Activated CD4-positive, CD25-positive, alpha-beta regulatory T cell treated with anti-CD3 and anti-CD28 coated beads, Interleukin-2, amount 50 U/mL, for 16 hours (primary cell): ENCODE measurements around the gene IFITM2.
"Not testable (repeated sequence)": the region's sequence is repeated elsewhere in the genome, so short reads cannot be mapped to it uniquely, and the experiment has no call there.

Experiments
- DNase-seq: peaks from one replicate; pipeline ENCODE4 v3.0.0-alpha.2; 2020; ENCODE audit warnings: low read depth, low spot score

IFITM2 gene

DNA sequence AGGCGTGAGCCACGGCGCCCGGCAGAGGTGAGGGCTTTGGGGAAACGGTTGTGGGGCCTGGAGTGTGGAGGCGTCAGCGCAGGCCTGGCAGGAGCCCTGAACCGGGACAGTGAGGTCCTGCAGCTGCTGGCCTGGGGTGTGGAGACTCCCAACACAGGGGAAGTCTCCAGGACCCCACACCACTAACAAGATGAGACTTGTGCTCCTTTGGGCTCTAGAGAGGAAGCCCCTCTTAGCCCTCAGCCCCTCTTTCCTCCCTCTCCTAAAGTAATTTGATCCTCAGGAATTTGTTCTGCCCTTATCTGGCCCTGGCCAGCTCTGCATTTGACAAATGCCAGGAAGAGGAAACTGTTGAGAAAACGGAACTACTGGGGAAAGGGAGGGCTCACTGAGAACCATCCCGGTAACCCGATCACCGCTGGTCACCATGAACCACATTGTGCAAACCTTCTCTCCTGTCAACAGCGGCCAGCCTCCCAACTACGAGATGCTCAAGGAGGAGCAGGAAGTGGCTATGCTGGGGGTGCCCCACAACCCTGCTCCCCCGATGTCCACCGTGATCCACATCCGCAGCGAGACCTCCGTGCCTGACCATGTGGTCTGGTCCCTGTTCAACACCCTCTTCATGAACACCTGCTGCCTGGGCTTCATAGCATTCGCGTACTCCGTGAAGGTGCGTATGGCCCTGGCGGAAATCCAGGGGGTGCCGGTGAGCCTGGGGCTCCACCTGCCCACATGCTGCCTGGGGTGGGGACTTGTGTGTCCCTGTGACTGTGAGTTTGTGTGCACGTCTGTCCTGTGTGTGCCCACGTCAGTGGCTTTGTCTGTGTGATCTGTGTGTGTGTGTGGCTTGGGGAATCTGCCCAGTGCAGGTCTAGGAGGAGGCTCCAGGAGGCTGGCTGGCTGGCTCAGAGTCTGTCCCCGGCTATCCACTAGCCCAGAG is at the start of gene IFITM2:
TSS of gene IFITM2 (plus strand) at position 51 of the 943 bp plus-strand sequence. CDS start at position 428, 377 bp downstream.
- DNase-seq = not testable (repeated sequence)

DNA sequence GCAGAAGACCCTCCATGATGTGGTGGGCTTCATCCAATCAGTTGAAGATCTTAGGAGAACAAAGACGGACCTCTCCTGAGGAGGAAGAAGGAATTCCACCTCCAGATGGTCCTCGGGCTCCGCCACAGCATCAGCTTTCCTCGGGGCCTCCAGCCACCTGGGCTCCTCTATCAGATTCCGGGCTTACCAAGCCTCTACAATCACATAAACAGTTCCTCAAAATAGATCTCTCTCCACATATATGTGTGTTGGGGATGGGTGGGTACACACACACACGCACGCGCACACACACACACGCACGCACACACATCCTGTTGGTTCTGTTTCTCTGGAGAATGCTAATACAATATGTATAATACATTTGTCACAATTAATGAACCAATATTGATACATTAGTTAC is 48.2 kb upstream of the IFITM2 start:
- DNase-seq = no peak

- no peak for DNase-seq
Measured at GRCh38 chr11:261624-262023, 46.0 kb upstream of the IFITM2 start.

DNA sequence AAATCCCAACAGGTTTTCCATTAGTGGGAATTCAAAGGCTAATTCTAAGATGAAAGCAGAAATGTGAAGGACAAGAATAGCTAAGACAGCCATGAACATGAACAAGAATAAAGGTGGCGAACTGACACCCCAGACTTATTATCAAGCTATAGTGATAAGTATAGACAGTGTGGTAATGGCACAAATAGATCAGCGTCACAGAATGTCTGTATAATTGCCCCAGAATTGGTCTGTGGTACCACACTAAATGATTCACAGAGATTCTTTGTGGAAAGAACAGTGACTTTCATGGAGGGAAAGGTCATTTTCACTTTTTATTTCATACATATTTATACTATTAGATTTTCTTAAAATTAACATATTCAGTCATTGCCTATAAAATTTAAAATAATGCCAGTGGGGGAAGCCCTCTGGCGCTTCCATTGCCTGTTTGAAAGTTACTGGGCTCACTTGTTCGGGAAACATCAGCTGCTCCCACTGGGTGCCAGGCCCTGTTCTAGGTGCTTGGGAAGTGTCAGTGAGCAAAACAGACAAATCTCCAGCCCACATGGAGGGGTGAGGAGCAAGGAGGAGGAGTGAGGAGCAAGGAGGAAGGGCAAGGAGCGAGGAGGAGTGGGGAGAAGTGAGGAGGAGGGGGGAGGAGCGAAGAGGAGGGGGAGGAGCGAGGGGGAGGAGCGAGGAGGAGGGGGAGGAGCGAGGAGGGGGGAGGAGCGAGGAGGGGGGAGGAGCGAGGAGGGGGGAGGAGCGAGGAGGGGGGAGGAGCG is 40.8 kb upstream of the IFITM2 start:
- no peak for DNase-seq

DNA sequence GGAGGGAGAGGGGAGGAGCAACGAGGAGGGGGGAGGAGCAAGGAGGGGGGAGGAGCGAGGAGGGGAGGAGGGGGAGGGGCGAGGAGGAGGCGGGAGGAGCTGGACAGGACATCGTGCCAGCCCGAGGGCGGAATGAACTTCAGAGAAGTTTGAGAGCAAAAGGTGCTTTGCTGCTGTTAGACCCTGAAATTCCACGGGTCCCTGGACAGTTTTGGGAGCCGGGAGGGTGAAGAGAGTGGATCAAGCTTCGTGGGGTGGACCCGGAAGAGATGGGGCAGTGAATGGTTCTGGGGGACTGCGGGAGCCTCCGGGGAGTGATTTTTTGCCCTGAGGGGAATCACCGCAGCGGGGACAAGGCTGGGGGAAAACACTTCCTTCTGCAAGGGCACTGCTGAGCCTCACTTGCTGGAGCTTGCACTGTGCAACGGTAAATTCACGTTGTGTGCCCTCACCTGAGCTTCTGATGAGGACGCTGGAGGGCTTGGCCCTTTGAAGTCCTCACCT is 40.1 kb upstream of the IFITM2 start:
- DNase-seq = no peak

- DNase-seq = not testable (repeated sequence)
Measured at GRCh38 chr11:268716-269145, 38.9 kb upstream of the IFITM2 start.

GRCh38 chr11:269146-269890 is 38.3 kb upstream of the IFITM2 start:
- DNase-seq = no peak

DNA sequence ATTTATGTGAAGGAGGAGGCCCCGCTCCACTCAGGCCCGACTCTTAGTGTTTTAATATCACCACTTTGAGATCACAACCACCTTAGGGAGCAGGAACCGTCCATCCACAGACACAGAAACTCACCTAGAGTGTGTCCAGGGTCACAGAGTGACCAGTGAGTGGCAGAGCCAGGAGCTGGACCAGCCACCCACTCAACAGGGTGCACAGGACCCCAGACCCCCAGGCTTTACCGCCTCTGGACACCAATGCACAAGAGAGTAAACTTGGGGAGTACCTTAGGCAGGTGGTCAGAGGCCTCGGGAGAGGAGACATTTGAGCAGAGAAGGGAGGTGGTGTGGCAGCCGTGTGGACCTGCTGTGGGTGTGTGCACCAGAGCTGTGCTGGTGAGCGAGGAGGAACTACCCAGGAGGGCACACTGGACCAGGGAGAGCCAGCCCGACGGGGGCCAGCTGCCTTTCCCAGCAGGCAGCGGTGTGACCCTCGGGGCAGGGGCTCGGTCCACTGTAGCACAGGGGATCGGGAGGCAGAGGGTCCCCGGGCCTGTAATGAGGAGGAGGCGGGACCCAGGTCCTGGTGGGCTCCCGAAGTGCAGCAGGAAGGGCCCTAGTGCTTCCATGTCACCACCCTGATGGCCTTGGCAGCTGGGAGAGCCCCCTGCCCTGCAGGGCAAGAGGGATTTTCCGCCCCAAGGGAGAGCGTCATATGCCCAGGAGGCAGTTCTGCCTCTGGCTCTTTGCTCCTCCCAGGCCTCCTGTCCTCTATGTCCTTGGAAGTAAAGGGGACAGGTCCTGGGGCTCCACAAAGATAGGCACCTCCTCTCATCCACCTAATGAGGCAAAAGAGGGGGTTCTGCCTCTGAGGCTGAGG is 36.9 kb upstream of the IFITM2 start:
- DNase-seq = no peak

GRCh38 chr11:271319-271715 is 36.3 kb upstream of the IFITM2 start:
- no peak for DNase-seq

GRCh38 chr11:272195-272930 is 35.3 kb upstream of the IFITM2 start:
- no peak for DNase-seq

DNA sequence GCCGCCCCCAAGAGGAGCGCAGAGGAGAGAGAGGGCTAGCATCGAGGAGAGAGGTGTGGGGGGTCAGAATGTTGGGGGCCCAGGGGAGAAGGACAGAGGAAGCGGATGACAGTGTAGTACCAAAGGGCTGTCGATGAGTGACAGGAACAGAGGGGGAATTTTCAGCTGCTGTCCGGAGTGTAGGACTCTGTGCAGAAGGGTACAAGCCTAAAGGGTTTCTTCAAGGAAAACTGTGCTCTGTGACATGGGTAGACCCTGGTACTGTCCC is 34.8 kb upstream of the IFITM2 start:
- DNase-seq = no peak

DNA sequence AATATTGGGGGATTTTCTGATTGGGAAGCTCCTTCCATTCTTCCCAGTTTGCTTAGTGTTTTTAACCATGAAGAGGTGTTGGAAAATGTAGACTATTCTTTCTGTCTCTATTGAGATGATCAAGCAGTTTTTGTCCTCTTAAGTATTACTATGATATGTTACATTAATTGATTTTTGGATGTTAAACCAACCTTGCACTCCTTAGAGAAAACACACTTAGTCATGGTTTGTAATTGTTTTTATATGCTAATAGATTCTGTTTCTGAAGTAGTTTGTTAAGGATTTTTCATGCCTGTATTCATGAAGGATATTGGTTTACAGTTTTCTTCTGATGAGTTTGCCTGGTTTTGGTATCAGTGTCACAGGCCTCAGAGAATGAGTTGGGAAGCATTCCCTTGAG is 31.4 kb upstream of the IFITM2 start:
- DNase-seq = no peak

- no peak for DNase-seq
Measured at GRCh38 chr11:278001-278951, 29.3 kb upstream of the IFITM2 start, which contains the start of gene NLRP6. TSS of gene NLRP6 (plus strand) at chr11:278407. CDS start at chr11:278570, 163 bp downstream.

DNA sequence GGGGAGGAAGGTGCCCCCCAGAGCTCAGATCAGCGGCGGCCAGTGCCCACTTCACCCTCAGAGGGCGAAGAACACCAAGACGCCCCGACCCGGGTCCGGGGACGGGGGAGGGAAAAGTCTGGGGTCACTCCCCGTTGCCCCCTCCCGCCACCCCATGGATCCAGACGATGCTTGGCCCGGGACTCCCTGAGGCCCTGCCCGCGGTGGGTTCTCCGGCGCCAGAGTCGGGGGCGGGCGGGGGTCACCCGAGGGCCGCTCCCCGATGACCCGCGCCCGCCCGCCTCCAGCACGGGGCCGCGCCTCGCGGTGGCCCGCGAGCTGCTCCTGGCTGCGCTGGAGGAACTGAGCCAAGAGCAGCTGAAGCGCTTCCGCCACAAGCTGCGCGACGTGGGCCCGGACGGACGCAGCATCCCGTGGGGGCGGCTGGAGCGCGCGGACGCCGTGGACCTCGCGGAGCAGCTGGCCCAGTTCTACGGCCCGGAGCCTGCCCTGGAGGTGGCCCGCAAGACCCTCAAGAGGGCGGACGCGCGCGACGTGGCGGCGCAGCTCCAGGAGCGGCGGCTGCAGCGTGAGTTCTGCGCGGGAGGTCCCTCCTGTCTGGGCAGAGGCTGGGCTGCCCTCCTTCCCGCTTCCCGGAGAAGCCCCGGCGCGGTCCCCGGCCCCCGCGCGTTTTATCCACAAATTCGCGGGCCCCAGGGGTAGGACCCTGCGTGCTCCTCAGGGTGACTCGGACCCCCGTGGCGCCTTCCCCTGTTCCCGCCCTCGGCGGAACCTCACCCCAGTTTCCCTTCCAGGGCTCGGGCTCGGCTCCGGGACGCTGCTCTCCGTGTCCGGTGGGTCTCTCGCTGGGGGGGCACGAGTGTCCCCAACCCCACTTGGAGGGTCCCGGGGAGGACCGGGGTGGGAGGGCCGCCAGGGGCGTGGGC is 28.3 kb upstream of the IFITM2 start:
- no peak for DNase-seq

DNA sequence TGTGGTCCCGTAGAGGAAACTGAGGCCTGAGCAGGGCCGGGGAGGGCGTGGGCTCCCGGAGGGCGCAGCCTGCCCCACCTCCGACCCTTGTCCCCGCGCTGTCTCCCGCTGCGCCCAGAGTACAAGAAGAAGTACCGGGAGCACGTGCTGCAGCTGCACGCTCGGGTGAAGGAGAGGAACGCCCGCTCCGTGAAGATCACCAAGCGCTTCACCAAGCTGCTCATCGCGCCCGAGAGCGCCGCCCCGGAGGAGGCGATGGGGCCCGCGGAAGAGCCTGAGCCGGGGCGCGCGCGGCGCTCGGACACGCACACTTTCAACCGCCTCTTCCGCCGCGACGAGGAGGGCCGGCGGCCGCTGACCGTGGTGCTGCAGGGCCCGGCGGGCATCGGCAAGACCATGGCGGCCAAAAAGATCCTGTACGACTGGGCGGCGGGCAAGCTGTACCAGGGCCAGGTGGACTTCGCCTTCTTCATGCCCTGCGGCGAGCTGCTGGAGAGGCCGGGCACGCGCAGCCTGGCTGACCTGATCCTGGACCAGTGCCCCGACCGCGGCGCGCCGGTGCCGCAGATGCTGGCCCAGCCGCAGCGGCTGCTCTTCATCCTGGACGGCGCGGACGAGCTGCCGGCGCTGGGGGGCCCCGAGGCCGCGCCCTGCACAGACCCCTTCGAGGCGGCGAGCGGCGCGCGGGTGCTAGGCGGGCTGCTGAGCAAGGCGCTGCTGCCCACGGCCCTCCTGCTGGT is 27.5 kb upstream of the IFITM2 start:
- DNase-seq = no peak

- DNase-seq = no peak
Measured at GRCh38 chr11:280706-281485, 26.7 kb upstream of the IFITM2 start.
